Esophagus muscularis mucosa (tissue), 4 donors: ENCODE results near the gene SPATA25. TPM values are rescaled to one million over a fixed set of nuclear protein-coding genes. Genes with fewer than 3 reads are reported as not detected.

Experiments
- DNase-seq: peaks from one replicate; pipeline ENCODE4 v3.0.0-alpha.2; 2017; ENCODE audit errors: extremely low spot score
- H3K27ac ChIP-seq, 4 donors: fragments of 200-600 bp; sonication (generic); replicated peaks in 1 of 4; 1 replicate in 3 of 4; 2 replicates in 1 of 4; pipeline ENCODE4 v1.5.1; 2016 to 2019; ENCODE audit warnings: mild to moderate bottlenecking in 1 of 4
- H3K27me3 ChIP-seq, 4 donors: fragments of 200-600 bp; sonication (generic); one replicate each; pipeline versions ENCODE4 v1.5.1 to v1.6.0; 2016 to 2019
- H3K36me3 ChIP-seq, 4 donors: fragments of 200-600 bp; sonication (generic); one replicate each; pipeline ENCODE4 v1.5.1; 2016 to 2019
- H3K4me1 ChIP-seq, 4 donors: fragments of 200-600 bp; sonication (generic); one replicate each; pipeline ENCODE4 v1.5.1; 2016 to 2019
- H3K4me3 ChIP-seq, 4 donors: fragments of 200-600 bp; sonication (generic); 1 replicate in 2 of 4; 2 replicates in 2 of 4; pipeline ENCODE4 v1.5.1; 2016 to 2019; ENCODE audit warnings: mild to moderate bottlenecking in 4 of 4, moderate library complexity in 1 of 4
- H3K9me3 ChIP-seq, 4 donors: fragments of 200-600 bp; sonication (generic); 1 replicate in 3 of 4; 2 replicates in 1 of 4; pipeline ENCODE4 v1.5.1; 2016 to 2019
- EP300 ChIP-seq: sonication (generic); formaldehyde crosslinking; IDR thresholded peaks from one replicate; pipeline ENCODE4 v1.6.1; 2017; ENCODE audit warnings: antibody characterized with exemption
- POLR2A ChIP-seq: fragments of 450-650 bp; IDR thresholded peaks from one replicate; pipeline ENCODE4 v1.6.1; 2017; ENCODE audit warnings: antibody characterized with exemption, moderate library complexity, mild to moderate bottlenecking, low read depth
- POLR2AphosphoS5 ChIP-seq, 2 donors: sonication (generic); formaldehyde crosslinking; IDR thresholded peaks; one replicate each; pipeline ENCODE4 v1.6.1; 2017; ENCODE audit warnings: antibody characterized with exemption in 2 of 2
- WGBS: methylation state at CpG from one replicate; pipeline ENCODE4 v1.1.5; 2018; 5-methylcytosine and 5-hydroxymethylcytosine counted together
- intact Hi-C: fragments of 100-400 bp; cut with DNase I; formaldehyde crosslinking; loops from one replicate; pipeline ENCODE4 v1.15.1; 2023
- total RNA-seq, 4 donors: library from RNA; depleted of rRNA; stranded (reverse); fragments of >200 nt; gene quantifications; one replicate each; pipeline versions ENCODE4 v1.1.0 to v1.2.1, GENCODE V29; 2016
- TF ChIP-seq, protein P1 (sequence below), 3 experiments: fragments of 200-600 bp in 2 of 3; fragments of 450-650 bp in 1 of 3; sonication (generic) in 2 of 3; IDR thresholded peaks; one replicate each; pipeline ENCODE4 v1.5.1; 2017 to 2019; ENCODE audit warnings: antibody characterized with exemption in 3 of 3, mild to moderate bottlenecking in 2 of 3, moderate library complexity in 1 of 3

SPATA25 gene
- total RNA-seq, 4 donors from 2014 or later, result 1.7 to 4.6 (median 3.0) TPM

DNA sequence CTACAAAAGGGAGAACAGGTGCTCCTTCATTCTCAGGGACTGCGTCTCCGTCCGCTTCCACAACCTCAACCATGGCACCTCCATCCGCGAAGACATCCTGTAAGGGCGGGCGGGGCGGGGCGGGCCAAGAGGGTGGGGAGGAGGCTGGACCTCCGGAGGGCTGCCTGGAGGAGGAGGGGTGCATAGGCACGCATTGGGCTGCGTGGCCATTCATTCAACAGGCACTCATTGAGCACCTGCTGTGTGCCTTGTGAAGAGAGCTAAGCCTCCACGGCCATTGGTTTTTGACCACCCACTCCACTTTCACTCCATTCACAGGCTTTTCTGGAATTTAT, 29.6 kb downstream of the SPATA25 start:
- Histone ChIP-seq H3K36me3 (peaks cover 3 to 23% (median 12%) of the 10 kb centered on the region in 4 donors), H3K27ac (peak overlapping the region; percentile 78 to 87 (median 80)), H3K9me3 (no peaks in the 10 kb centered on the region), H3K27me3 (no peaks in the 10 kb centered on the region), H3K4me3 (peak overlapping the region; percentile 84 to 91 (median 90)), H3K4me1 (peaks cover 29 to 61% (median 44%) of the 10 kb centered on the region in 4 donors)
- TF ChIP-seq EP300, result no peak
- TF ChIP-seq, protein P1, sequence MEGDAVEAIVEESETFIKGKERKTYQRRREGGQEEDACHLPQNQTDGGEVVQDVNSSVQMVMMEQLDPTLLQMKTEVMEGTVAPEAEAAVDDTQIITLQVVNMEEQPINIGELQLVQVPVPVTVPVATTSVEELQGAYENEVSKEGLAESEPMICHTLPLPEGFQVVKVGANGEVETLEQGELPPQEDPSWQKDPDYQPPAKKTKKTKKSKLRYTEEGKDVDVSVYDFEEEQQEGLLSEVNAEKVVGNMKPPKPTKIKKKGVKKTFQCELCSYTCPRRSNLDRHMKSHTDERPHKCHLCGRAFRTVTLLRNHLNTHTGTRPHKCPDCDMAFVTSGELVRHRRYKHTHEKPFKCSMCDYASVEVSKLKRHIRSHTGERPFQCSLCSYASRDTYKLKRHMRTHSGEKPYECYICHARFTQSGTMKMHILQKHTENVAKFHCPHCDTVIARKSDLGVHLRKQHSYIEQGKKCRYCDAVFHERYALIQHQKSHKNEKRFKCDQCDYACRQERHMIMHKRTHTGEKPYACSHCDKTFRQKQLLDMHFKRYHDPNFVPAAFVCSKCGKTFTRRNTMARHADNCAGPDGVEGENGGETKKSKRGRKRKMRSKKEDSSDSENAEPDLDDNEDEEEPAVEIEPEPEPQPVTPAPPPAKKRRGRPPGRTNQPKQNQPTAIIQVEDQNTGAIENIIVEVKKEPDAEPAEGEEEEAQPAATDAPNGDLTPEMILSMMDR (IDR thresholded peaks at IDR 0.05), result no peak
- TF ChIP-seq POLR2AphosphoS5 (IDR thresholded peaks at IDR 0.05), result no peak
- TF ChIP-seq POLR2A, result no peak
- intact Hi-C loops, result no loop called here
- no peak for DNase-seq
- 13% methylated on average over 13 of the region's 13 CpGs for WGBS

DNA sequence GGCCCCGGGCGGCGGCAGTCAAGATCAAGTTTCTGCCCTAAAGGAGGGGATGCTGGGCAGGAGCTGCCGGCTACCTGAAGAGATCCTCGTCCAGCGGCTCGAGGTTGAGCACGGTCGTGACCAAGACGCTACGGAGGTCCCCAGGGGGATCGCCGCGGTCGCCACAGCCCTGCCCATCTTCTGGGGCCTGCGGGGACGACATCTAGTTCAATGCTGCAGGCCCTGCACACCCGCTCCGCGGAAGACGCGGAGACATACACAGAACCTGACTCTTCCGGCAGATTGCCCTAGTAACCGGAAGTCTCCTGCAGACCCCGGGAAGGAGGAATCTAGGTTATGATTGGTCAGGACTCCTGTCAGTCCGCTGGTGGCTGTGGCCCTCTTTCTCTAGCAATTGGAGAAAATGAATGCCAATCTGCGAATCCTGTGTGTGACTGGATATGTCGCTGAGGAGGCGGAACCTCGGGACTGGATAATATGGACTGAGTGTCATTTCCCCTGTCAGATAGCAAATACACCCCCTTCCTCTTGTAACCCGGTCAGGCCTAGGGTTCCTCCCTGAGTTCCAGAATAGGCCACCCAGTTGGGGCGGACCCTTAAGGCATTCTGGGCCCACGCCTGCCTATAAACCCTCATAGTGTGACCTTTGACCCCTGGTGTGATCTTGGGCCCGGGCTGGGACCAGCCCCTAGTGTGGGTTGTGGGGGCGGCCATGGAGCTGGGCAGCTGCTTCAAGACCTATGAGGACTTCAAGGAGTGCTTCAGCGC, 30.1 kb downstream of the SPATA25 start, which contains the start of the genes ACOT8 and ZSWIM3:
TSS of gene ACOT8 (minus strand) at position 279 of the 768 bp plus-strand sequence. CDS start at position 202, 77 bp downstream.
TSS of gene ZSWIM3 (plus strand) at position 501 of the 768 bp plus-strand sequence. CDS start at position 713, 212 bp downstream.
- Histone ChIP-seq H3K4me3 (peak within 1 kb of the TSS; percentile 84 to 91 (median 90)), H3K27me3 (no peaks in the 10 kb centered on the region), H3K4me1 (peaks cover 29 to 62% (median 44%) of the 10 kb centered on the region in 4 donors), H3K27ac (peak within 1 kb of the TSS; percentile 78 to 87 (median 80)), H3K36me3 (peaks cover 6 to 28% (median 13%) of the 10 kb centered on the region in 4 donors), H3K9me3 (no peaks in the 10 kb centered on the region)
- TF ChIP-seq, protein P1 (IDR thresholded peaks at IDR 0.05), result peak in 1 of 3 experiments; percentile 31
- TF ChIP-seq POLR2AphosphoS5 (IDR thresholded peaks at IDR 0.05), result peak; percentile 83 to 86
- TF ChIP-seq EP300, result no peak
- 4% methylated on average over 4 of the region's 36 CpGs for WGBS
- peak; percentile 99 for DNase-seq
- intact Hi-C loops, result no loop called here

DNA sequence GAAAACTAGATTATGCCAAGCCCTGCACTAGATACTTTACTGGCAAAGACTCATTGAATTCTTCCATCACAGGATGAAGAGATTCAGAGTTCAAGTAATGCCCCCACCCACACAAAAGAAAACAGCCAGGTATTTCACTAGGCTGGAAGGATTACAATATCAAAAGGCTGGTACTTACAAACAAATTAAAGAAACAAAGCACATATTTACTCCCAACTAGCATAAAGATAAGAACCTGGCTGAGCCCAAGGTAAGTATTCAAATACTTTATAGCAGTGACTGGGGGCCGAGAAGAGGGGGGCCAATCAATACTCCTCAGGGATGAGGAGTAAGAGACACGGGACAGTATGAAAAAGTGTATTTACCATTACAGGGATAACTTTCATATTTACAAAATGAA, 33.9 kb downstream of the SPATA25 start:
- 75% methylated on average over 2 of the region's 2 CpGs for WGBS
- intact Hi-C loops, result no loop called here
- H3K36me3 ChIP-seq, result peaks cover 6 to 49% (median 23%) of the 10 kb centered on the region in 4 donors
- H3K27me3 ChIP-seq, result no peaks in the 10 kb centered on the region
- H3K9me3 ChIP-seq, result no peaks in the 10 kb centered on the region
- DNase-seq, result no peak
- H3K4me3 ChIP-seq, result no peak overlapping the region
- no peak overlapping the region for H3K27ac ChIP-seq
- no peak for TF ChIP-seq POLR2A
- TF ChIP-seq EP300, result no peak
- TF ChIP-seq POLR2AphosphoS5 (IDR thresholded peaks at IDR 0.05), result no peak
- TF ChIP-seq, protein P1 (IDR thresholded peaks at IDR 0.05), result no peak
- H3K4me1 ChIP-seq, result peaks cover 29 to 53% (median 38%) of the 10 kb centered on the region in 4 donors

DNA sequence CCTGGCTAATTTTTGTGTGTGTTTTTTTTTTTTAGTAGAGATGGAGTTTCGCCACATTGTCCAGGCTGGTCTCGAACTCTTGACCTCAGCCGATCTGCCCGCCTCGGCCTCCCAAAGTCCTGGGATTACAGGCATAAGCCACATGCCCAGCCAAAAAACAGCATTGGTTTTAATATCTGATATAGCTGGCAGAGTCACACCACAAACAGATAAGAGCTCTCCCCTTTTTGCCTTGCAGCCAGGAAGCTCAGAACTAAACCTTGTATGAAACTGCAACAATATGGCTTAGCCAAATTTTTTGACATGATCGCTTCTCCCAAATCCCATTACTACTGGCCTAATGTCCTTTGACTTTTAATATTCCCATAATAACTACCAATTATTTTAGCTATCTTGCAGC, 35.1 kb downstream of the SPATA25 start:
- H3K4me3 ChIP-seq, result no peak overlapping the region
- no peak overlapping the region for H3K27ac ChIP-seq
- WGBS, result 94% methylated on average over 6 of the region's 6 CpGs
- no peak for DNase-seq
- peaks cover 6 to 61% (median 34%) of the 10 kb centered on the region in 4 donors for H3K36me3 ChIP-seq
- H3K27me3 ChIP-seq, result no peaks in the 10 kb centered on the region
- H3K9me3 ChIP-seq, result no peaks in the 10 kb centered on the region
- intact Hi-C loops, result no loop called here
- TF ChIP-seq, protein P1 (IDR thresholded peaks at IDR 0.05), result no peak
- TF ChIP-seq EP300 (no peak), POLR2A (no peak), POLR2AphosphoS5 (IDR thresholded peaks at IDR 0.05) (no peak)
- H3K4me1 ChIP-seq, result peaks cover 21 to 43% (median 28%) of the 10 kb centered on the region in 4 donors
